Measurements from ENCODE around the gene DEAF1. TPM values are rescaled to one million over a fixed set of nuclear protein-coding genes. Genes with fewer than 3 reads are reported as not detected.

The DEAF1 gene
- total and polyA plus RNA-seq, 2 donors (not counting 3 experiments of a cell fraction or from before 2014, with no cell fraction given) = 43.6 to 55.7 TPM

GRCh38 chr11:598005-598680, 96.9 kb downstream of the DEAF1 start:
- Histone ChIP-seq H3K9ac (replicated peaks; ENCODE audit: extremely low read depth, insufficient read depth, low read length) (no peak overlapping the region), H3K36me3 (ENCODE audit: control insufficient read depth in 2 of 2, extremely low read depth in 1 of 2, insufficient read depth in 2 of 2, low read length in 2 of 2) (peaks cover 23 to 55% of the 10 kb centered on the region in 2 experiments), H3K27ac (ENCODE audit: insufficient read depth, low read depth, low read length) (no peak overlapping the region), H4K20me1 (replicated peaks; ENCODE audit: control insufficient read depth, extremely low read depth, insufficient read depth, low read length) (no peaks in the 10 kb centered on the region), H3K79me2 (ENCODE audit: control insufficient read depth, insufficient read depth, low read length) (no peaks in the 10 kb centered on the region), H3K4me1 (ENCODE audit: control insufficient read depth, extremely low read depth, insufficient read depth, low read length) (no peaks in the 10 kb centered on the region), H3K4me3 (replicated peaks in 1 of 3; ENCODE audit: insufficient read depth in 1 of 3, low read depth in 1 of 3, low read length in 3 of 3) (no peak overlapping the region), H3K9me1 (replicated peaks; ENCODE audit: control insufficient read depth, extremely low read depth, insufficient read depth, low read length) (no peaks in the 10 kb centered on the region), H2AFZ (ENCODE audit: low read depth, low read length) (no peak overlapping the region), H3K27me3 (ENCODE audit: control insufficient read depth in 2 of 2, insufficient read depth in 2 of 2, low read length in 2 of 2) (no peaks in the 10 kb centered on the region), H3K4me2 (ENCODE audit: insufficient read depth, low read length) (no peak overlapping the region), H3K9me3 (replicated peaks; ENCODE audit: control insufficient read depth, insufficient read depth, low read length) (no peaks in the 10 kb centered on the region)
- dilution Hi-C loops (cut with MboI; ENCODE audit: extremely low pct_ligation_motif_present, low sequenced_read_pairs) (no loop called here), intact Hi-C loops (cut with micrococcal nuclease) (no loop called here)
- no peak for FAIRE-seq
- BruUV-seq (replicated peaks) = no TSS peak
- no peak for DNase-seq (ENCODE audit: low read depth, low spot score)
- ChIA-PET CTCF (no interaction called here), POLR2A (no interaction called here)
- no peak for TF ChIP-seq JUN (IDR thresholded peaks at IDR 0.05; ENCODE audit: borderline replicate concordance, insufficient read depth, insufficient read length, low read depth)

GRCh38 chr11:597166-597725, 97.8 kb downstream of the DEAF1 start:
- no peak for DNase-seq (ENCODE audit: low read depth, low spot score)
- peaks cover 25 to 59% of the 10 kb centered on the region in 2 experiments for H3K36me3 ChIP-seq (ENCODE audit: control insufficient read depth in 2 of 2, extremely low read depth in 1 of 2, insufficient read depth in 2 of 2, low read length in 2 of 2)

More at GRCh38 chr11:597166-597725, 97.8 kb downstream of the DEAF1 start:
- Histone ChIP-seq H3K9ac (replicated peaks; ENCODE audit: extremely low read depth, insufficient read depth, low read length) (no peak overlapping the region), H3K27me3 (ENCODE audit: control insufficient read depth in 2 of 2, insufficient read depth in 2 of 2, low read length in 2 of 2) (no peaks in the 10 kb centered on the region), H4K20me1 (replicated peaks; ENCODE audit: control insufficient read depth, extremely low read depth, insufficient read depth, low read length) (no peaks in the 10 kb centered on the region), H3K9me1 (replicated peaks; ENCODE audit: control insufficient read depth, extremely low read depth, insufficient read depth, low read length) (no peaks in the 10 kb centered on the region), H3K4me1 (ENCODE audit: control insufficient read depth, extremely low read depth, insufficient read depth, low read length) (no peaks in the 10 kb centered on the region), H3K9me3 (replicated peaks; ENCODE audit: control insufficient read depth, insufficient read depth, low read length) (no peaks in the 10 kb centered on the region), H3K4me3 (replicated peaks in 1 of 3; ENCODE audit: insufficient read depth in 1 of 3, low read depth in 1 of 3, low read length in 3 of 3) (no peak overlapping the region), H3K4me2 (ENCODE audit: insufficient read depth, low read length) (no peak overlapping the region), H3K27ac (ENCODE audit: insufficient read depth, low read depth, low read length) (no peak overlapping the region), H3K79me2 (ENCODE audit: control insufficient read depth, insufficient read depth, low read length) (no peaks in the 10 kb centered on the region), H2AFZ (ENCODE audit: low read depth, low read length) (no peak overlapping the region)
- intact Hi-C loops (cut with micrococcal nuclease) (no loop called here), dilution Hi-C loops (cut with MboI; ENCODE audit: extremely low pct_ligation_motif_present, low sequenced_read_pairs) (no loop called here)
- TF ChIP-seq FOS (IDR thresholded peaks at IDR 0.05; ENCODE audit: borderline replicate concordance, insufficient read depth, low read length) (no peak), CTCF (IDR thresholded peaks at IDR 0.05; ENCODE audit: extremely low read depth in 1 of 2, insufficient read depth in 1 of 2, low read depth in 1 of 2, low read length in 2 of 2) (peak; percentile 18 to 30), MYC (IDR thresholded peaks at IDR 0.05; ENCODE audit: low read depth, low read length) (no peak)
- FAIRE-seq = no peak
- ChIA-PET POLR2A (no interaction called here), CTCF (no interaction called here)
- BruUV-seq (replicated peaks) = no TSS peak

Data from endothelial cell of umbilical vein (primary cell).